Activated CD4-positive, alpha-beta T cell treated with anti-CD3 and anti-CD28 coated beads, Interleukin-2, amount 50 U/mL, for 16 hours (primary cell): Measurements from ENCODE around the gene NOC4L.

ENCODE experiments used
- DNase-seq: peaks from one replicate; pipeline ENCODE4 v3.0.0-alpha.2; 2020

NOC4L gene

GRCh38 chr12:132171968-132172521 lies 27.8 kb downstream of the NOC4L start:
- DNase-seq, result no peak

GRCh38 chr12:132172619-132173018 lies 28.4 kb downstream of the NOC4L start:
- no peak for DNase-seq

GRCh38 chr12:132173135-132174014 lies 29.1 kb downstream of the NOC4L start:
- DNase-seq, result no peak

- no peak for DNase-seq
Measured at GRCh38 chr12:132174015-132174838, 30.0 kb downstream of the NOC4L start.

- no peak for DNase-seq
Measured at GRCh38 chr12:132174839-132175490, 30.7 kb downstream of the NOC4L start.

GRCh38 chr12:132175496-132176384 lies 31.5 kb downstream of the NOC4L start:
- no peak for DNase-seq

- DNase-seq, result no peak
Measured at GRCh38 chr12:132176385-132176919, 32.2 kb downstream of the NOC4L start.

- DNase-seq, result no peak
Measured at GRCh38 chr12:132176920-132177551, 32.8 kb downstream of the NOC4L start.

GRCh38 chr12:132178316-132178715 lies 34.1 kb downstream of the NOC4L start:
- no peak for DNase-seq

- DNase-seq, result peak; percentile 32
Measured at GRCh38 chr12:132178801-132179401, 34.6 kb downstream of the NOC4L start.

- DNase-seq, result no peak
Measured at GRCh38 chr12:132179431-132180362, 35.4 kb downstream of the NOC4L start.

- no peak for DNase-seq
Measured at GRCh38 chr12:132180648-132181546, 36.6 kb downstream of the NOC4L start.

GRCh38 chr12:132181570-132182200 lies 37.4 kb downstream of the NOC4L start:
- no peak for DNase-seq

GRCh38 chr12:132182206-132182710 lies 38.0 kb downstream of the NOC4L start:
- no peak for DNase-seq

- DNase-seq, result no peak
Measured at GRCh38 chr12:132182711-132183365, 38.6 kb downstream of the NOC4L start.

GRCh38 chr12:132185705-132186104 lies 41.4 kb downstream of the NOC4L start:
- DNase-seq, result peak; percentile 21

- DNase-seq, result no peak
Measured at GRCh38 chr12:132186208-132186856, 42.1 kb downstream of the NOC4L start.
